ENCODE results near the gene ATP5F1E.
"Not testable (repeated sequence)": the region's sequence is repeated elsewhere in the genome, so short reads cannot be mapped to it uniquely, and the experiment has no call there.

Gene ATP5F1E

GRCh38 chr20:58988565-58988882, 43.6 kb downstream of the ATP5F1E start:
- no peak for DNase-seq (ENCODE audit: low spot score)

DNA sequence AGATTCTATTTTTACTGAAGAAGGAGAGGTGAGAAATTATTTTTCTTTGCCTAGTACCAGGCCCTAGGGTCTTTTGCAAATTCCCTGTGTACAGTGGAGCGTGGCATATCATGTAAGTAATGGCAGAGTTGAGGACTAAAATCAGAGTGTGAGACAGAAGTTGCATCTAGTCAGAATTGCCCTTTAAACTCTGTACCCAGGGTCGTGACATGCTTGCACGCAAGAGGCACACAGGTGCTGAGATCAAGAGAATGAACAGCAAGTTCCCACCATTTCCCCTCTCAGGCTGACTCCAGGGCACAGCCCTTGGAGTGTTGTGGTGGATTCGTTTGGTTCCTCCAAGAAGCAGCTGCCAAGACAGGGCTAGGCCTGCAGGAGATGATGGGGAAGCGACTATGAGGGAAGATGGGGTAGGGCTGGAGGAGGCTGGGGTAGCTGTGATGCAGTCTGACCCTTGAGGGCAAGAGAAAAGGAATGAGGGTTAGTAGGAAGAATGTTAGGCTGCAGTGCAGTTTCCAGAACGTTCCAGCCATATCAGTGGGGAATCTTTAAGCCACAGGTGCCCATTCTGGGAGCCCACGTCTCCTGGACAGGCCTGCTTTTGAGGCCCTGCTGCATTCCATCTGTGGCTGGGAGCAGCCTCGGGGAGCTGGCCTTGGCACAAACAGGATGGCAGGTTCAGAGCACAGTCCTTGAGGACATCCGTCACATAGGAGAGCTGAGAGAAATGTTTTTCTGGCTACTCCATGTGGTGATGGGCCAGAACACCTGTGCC, 44.2 kb downstream of the ATP5F1E start:
- DNase-seq (ENCODE audit: low spot score) = no peak

DNA sequence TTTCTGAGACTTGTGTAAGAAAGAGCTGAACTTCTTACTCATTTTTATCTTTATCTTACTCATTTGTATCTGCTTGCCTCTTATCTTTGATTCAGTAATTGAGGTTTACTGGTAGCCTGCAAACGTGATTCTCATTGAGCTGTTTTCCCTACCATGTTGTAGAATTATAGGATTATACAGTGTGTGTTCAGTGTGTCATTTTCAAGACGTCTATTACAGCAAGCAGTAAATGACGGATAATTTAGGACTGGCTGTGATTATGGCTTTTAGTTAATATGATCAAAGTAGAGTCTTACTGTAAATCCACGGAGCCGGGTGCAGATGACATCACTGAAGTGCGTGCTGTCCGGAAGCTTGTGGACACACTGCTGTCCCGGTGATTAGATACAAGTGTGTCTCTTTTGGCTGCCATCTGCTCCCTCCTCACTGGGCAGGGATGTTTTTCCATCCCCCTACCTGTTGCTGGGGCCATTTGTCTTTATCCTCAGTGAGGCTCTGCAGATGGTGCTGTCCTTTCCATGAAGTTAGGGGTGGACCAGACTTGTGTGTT, 45.1 kb downstream of the ATP5F1E start:
- no peak for DNase-seq (ENCODE audit: low spot score)

GRCh38 chr20:58986286-58986967, 45.7 kb downstream of the ATP5F1E start:
- no peak for DNase-seq (ENCODE audit: low spot score)

- no peak for DNase-seq (ENCODE audit: low spot score)
These were observed 46.5 kb downstream of the ATP5F1E start for GRCh38 chr20:58985656-58986055.

DNA sequence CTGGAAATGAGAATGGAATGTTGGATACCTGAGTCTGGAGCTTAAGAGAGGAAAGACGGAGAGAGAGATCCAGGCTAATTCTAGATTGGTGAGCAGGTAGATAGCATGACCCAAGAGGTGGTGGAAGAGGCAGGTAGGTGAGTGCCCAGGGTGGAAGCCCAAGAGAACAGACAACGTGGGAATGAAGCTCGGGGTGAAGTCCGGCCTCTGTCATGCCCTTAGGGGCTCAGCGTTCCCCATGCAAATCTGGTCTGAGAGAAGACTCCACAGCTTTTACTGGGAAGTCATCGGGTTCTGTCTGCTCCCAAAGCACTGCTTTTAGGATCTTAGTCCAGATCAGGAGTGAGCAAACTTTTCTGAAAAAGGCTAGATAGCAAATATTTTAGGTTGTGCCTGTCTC, 47.4 kb downstream of the ATP5F1E start:
- no peak for DNase-seq (ENCODE audit: low spot score)

DNA sequence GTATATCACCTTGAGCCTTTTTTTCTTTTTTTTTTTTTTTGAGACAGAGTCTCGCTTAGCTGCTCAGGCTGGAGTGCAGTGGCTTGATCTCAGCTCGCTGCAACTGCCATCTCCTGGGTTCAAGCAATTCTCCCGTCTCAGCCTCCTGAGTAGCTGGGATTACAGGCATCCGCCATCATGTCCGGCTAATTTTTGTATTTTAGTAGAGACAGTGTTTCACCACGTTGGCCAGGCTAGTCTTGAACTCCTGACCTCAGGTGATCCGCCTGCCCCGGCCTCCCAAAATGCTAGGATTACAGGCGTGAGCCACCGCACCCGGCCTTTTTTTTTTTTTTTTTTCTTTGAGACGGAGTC, 49.0 kb downstream of the ATP5F1E start:
- not testable (repeated sequence) for DNase-seq (ENCODE audit: low spot score)

DNA sequence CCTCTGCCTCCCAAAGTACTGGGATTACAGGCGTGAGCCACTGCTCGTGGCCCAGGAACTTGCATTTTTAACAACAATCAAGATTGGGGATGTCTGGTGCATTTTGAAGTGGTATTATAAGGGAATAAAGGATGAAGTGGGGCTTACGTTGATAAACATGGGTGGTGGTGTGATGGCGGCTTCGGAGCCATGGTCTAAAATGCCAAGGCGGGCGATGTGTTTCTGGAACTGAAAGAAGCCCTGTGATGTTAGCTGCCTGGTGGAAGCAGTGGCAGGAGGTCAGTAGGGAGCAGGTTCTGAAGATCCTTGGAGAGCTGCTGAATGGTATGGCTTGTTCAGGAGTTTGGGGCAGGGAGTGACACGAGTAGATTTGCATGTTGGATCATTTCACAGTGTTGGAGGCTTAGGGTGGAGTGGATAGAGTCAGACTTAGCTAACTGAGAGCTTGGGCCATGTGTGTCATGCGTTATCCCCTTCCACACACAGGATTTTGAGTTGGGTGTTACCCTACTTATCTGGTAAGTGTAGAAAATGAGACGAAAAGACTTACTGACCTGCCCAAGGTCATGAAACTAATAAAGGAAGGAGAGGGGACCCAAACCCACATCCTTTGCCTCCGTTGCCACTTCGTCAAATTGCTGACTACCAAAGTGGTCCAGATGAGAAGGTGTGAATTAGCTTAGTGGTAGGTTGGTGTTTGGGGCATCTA, 49.6 kb downstream of the ATP5F1E start:
- DNase-seq (ENCODE audit: low spot score) = no peak

- DNase-seq (ENCODE audit: low spot score) = peak; percentile 19
These were observed 50.3 kb downstream of the ATP5F1E start for GRCh38 chr20:58981628-58982364.

DNA sequence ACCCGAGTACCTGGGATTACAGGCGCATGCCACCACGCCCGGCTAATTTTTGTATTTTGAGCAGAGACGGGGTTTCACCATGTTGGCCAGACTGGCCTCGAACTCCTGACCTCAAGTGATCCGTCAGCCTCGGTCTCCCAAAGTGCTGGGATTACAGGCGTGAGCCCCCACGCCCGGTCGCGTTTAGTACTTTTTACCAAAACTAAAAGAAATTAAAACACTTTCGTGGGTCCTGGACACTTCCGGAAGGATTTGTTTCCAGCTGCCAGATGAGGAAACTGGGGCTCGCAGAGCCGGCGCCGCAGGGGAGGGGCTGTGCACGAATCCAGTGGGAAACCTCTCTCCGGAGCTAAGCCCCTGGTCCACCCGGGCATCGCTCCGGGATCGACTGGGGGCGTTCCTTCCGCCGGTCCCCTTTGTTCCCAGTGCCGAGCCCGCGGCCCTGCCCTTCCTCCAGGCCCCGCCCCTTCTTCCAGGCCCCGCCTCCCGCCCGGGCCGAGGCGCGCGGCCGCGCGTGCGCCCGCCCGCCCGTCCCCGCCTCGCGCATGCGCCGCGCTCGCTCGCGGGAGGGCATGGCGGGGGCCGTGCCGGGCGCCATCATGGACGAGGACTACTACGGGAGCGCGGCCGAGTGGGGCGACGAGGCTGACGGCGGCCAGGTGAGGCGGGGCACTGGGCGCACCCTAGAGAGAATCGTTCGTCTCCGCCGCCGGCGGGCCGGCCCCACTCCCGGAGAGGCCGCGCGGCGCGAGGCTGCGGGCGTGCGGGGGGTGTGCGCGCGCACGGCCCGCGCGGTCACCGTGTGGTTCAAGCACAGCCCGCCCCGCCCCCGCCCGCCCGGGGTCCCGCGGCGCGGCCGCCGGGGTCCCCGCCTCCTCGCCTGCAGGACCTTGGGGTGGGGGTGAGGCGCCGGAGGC, 51.2 kb downstream of the ATP5F1E start, which contains the start of gene NELFCD:
NELFCD (plus strand) TSS at position 546 of the 917 bp plus-strand sequence; CDS start at position 600, 54 bp downstream.
- peak; percentile 89 for DNase-seq (ENCODE audit: low spot score)

GRCh38 chr20:58978351-58979190, 53.6 kb downstream of the ATP5F1E start:
- DNase-seq (ENCODE audit: low spot score) = no peak

GRCh38 chr20:58976061-58976730, 55.9 kb downstream of the ATP5F1E start:
- DNase-seq (ENCODE audit: low spot score) = peak; percentile 47

Measured in kidney tubule cell (primary cell).